GM21423 (cell line): ENCODE measurements around the gene PRKCSH.
"Not testable (repeated sequence)": the region's sequence is repeated elsewhere in the genome, so short reads cannot be mapped to it uniquely, and the experiment has no call there.

ENCODE experiments used
- ATAC-seq: cut with Tn5 transposase; IDR thresholded peaks from one replicate; pipeline ENCODE4 v1.9.1; 2021; ENCODE audit warnings: mild to moderate bottlenecking, moderate library complexity; ENCODE audit not compliant: unreplicated experiment

The PRKCSH gene

DNA sequence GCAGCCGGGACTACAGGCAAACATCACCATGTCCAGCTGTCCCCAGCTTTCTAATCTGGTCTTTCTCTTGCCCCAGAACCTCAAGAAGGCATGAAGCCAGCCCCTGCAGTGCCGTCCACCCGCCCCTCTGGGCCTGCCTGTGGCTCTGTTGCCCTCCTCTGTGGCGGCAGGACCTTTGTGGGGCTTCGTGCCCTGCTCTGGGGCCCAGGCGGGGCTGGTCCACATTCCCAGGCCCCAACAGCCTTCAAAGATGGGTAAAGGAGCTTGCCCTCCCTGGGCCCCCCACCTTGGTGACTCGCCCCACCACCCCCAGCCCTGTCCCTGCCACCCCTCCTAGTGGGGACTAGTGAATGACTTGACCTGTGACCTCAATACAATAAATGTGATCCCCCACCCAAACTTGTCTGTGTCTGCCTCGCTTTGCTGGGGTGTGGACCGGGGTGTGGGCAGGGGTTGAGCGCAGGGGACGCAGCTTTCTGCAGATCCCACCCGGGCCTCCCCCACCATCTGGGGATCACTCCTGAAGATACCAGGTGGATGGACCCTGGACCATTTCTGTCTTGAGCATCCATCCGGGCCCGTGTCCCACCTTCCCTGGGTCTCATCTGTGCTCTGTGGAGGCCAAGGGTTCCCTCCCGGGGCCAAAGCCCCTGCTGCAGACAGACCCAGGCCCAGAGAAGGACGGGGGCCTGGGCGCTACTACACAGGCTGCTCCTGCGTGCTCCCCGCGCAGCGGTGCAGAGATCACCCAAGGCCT is 15.3 kb downstream of the PRKCSH start:
- ATAC-seq = no peak

DNA sequence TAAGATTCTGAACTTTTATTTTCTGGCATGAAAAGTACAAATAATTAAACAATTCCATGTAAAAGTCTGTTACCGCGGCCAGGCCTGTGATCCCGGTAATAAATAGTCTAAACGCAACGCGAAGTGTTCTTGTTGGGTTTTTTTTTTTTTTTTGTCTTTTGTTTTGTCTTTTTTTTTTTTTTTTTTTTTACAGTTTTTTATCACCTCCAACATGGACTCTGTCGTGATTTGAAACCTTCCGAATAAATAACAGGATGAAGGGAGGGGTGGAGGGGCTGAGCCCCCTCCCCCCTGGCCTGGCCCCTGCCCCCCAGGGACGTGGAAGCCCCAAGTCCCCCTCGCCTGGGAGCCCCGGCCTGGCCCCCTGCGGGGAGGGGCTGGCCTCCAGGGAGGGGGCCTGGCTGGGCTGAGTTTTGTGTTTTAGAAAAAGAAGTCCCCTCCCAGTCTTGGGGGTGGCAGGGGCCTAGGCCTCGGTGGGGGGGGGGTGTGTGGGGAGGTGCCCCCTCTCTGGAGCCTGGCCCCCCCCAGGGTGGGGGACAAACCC is 16.0 kb downstream of the PRKCSH start:
- no peak for ATAC-seq

DNA sequence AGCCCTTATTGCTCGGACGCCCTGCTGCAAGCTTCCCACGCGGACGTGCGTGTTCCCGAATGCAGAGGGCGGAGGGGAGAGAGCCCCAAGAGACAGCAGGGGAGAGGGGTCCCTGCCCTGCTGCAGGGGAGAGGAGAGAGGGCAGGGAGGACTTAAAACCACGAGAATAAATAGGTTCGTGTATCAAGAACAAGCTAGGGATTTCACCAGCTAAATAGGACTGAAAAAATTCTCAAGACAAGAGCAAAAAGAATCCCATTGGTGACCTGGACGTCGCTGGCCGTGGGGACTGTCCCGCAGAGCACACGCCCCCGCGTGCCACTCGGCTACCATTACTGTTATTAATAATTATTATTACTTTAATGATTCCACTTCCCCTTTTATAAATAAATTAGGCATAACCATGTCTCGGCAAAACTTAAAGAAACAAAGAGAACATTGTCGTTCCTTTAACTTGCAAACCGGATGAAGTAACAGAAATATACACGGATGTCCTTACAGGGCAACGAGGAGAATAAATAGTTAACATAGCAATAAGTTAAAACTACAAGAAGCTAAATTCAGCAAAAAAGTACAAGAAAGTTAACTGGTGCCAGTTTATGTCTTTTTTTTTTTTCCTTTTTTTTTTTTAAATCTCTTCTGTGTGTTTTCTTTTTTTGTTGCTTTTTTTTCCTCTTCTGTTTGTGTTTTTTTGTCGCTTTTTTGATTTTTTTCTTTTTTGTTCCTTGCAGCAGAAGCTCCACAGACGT is 16.6 kb downstream of the PRKCSH start:
- no peak for ATAC-seq

DNA sequence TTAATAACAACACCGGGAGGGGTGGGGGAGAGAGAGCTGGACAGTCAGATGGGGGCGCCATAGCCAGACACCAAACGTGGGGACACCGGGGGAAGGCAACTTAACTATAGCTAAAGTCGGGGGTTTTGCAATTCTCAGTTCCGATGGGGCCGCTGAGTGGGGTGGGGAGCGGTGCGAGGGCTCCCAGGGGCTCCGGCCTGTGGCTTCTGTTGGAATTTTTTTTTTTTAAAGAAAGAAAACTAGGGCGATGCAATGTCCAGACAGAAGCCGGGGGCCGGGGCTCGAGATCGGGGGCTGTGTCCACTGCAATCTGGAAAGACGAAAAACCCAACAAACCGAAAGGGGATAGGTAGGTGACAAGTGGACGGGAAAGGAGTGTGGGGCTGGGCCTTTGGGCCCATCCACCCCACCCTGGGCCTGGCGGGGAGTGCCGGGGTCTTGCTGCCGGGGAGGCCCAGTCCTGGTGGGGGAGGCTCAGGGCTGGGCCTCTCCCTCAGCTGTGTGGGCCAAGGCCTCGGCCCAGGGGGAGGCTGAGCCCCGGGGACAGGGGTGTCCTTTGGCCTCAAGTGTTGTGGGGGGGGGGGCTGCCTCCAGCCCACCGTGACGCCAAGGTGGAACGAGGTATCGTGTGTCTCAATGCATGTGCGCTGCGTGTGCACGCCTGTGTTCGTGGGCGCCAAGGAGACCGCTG is 17.3 kb downstream of the PRKCSH start:
- no peak for ATAC-seq

DNA sequence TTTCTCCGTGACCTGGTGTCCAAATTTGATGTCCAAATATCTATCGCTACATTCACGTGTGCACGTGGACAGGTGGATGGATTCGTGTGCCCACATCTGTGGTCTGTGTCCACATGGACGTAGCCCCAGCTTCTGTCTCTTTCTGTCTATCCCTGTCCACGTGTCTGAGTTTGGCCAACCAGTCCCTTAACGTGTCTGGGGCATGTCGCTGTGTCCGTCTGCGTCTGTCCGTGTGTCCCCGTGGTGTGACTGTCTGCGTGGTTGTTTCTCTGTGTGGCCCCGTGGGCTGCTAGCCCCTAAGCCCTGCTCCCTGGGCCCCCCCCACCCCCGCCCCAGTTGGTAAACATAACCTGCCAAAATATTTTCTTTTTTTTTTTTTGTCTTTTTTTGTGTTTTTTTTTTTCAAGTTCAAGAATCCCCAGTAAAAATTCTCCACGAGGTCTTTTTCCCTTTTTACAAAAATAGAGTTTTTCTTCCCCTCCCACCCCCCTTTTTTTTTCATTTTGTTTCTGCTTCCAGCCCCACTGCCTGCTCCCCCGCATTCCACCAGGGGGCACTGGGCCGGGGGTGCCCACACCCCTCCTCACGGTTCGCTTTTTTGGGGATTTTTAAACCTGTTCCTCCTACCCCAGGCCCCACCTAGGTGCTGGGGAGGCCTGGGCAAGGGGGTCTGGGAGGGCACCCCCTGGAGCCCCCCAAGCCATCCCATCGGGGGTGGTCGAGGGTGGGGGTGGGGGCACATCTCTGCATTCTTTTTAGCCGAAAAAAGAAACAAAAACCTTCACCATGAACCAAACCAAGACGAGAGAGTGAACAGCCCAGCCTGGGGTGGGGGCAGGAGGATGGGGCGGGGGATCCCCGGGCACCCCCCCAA is 18.3 kb downstream of the PRKCSH start:
- ATAC-seq = no peak

DNA sequence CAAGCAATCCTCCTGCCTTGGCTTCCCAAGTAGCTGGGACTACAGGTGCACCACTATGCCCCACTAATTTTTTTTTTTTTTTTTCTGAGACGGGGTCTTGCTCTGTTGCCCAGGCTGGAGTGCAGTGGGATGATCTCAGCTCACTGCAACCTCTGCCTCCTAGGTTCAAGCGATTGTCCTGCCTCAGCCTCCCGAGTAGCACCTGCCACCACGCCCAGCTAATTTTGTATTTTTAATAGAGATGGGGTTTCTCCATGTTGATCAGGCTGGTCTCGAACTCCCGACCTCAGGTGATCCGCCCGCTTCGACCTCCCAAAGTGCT is 19.8 kb downstream of the PRKCSH start:
- ATAC-seq = not testable (repeated sequence)

DNA sequence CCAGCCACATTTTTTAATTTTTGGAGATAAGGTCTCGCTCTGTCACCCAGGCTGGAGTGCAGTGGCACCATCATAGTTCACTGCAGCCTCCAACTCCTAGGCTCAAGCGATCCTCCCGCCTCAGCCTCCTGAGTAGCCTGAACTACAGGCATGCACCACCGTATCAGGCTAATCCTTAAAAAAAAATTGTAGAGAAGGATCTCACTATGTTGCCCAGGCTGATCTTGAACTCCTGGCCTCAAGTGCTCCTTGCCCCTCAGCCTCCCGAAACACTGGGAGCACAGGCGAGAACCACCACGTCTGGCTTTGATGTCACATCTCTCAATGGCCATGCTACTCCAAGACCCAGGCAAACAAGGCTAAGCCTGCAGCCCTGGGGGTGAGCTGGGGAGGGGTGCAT is 21.2 kb downstream of the PRKCSH start:
- no peak for ATAC-seq

DNA sequence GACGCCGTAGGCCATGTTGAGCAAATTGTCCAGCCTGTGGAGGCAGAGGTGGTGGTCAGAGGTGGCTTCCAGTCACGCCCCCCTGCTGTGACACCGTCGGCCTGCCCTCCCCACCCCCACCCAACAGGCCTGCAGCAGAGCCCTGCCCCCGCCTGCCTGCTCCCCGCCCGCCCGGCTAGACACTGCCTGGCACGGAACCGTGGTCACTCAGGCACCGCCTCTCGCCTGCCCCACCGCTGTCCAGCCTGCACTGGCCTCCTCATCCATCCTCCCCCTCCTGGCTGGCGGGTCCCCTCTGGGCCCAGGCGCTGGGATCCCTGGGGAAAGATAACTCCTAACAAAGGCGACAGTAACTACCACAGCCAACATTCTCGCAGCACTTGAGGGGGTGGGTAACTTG is 21.7 kb downstream of the PRKCSH start:
- no peak for ATAC-seq

DNA sequence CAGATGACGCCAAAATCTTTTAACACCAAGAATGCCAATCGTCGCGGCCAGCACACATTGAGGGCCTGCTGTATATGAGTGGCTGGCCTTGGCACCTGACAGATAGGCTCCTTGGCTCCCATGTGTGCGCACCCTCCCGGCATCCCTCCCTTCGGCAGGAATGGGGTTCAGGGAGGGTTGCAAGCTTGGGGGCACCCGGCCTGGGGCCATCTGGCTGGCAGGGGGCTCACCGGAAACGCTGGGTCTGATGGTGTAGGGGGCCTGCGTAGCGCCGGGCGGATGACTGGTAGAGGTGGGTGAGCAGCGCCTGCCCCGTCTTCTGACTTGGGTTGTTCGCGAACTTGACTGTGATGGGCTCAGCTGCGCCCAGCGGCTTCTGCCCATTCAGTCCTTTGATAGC is 22.4 kb downstream of the PRKCSH start:
- ATAC-seq = no peak

DNA sequence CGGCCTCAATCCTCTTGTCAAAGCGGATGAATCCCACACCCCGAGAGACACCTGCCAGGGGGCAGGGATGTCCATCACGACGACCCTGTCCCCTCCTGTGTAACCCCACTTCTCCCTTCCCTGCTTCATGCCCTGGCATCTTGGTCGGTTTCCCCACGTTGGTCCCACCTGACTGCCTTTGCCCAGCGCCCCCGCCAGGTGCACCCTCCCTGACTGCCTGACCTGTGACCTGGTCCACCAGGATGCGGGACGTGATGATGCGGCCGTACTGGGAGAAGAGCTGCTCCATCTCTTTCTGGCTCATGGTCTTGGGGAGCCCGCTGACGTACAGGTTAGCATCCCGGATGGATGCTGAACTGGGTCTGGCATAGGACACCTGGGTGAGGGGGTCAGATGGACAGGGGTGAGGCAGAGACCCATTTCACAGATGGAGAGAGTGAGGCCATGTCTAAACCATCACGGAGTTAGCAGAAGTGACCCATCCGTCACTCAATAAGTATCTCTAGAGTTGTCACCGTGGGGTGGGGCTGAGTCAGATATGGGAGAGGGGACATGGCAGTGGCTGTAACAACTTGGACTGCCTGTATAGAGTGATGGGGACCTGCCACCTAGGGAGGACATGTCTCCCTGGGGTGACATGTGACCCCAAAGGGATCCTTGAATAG is 22.9 kb downstream of the PRKCSH start:
- no peak for ATAC-seq

DNA sequence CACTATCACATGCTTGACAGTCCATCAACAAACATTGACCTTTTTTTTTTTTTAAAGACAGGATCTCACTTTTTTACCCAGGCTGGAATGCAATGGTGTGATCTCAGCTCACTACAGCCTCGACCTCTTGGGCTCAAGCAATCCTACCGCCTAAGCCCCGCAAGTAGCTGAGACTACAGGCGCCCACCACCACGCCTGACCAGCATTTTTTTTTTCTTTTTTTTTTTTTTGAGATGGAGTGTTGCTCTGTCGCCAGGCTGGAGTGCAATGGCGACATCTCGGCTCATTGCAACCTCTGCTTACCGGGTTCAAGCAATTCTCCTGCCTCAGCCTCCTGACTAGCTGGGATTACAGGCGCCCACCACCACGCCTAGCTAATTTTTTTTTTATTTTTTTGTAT is 23.5 kb downstream of the PRKCSH start:
- not testable (repeated sequence) for ATAC-seq

DNA sequence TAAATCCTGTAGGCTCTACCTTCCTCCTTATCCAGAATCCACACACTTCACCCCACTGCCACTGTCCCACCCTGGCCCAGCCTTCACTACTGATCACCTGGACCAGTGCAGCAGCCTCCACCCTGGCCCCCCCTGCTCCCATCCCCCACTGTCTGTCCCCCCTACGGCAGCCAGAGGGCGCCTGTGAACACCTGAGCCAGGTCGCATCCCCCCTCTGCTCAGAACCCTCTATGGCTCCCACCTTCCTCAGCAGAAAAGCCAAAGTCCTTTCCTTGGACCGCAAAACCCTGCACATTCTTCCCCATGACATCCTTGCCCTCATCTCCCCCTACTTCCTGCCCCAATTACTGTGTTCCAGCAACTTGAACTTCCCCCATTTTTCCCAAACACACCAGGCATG is 24.8 kb downstream of the PRKCSH start:
- ATAC-seq = no peak

DNA sequence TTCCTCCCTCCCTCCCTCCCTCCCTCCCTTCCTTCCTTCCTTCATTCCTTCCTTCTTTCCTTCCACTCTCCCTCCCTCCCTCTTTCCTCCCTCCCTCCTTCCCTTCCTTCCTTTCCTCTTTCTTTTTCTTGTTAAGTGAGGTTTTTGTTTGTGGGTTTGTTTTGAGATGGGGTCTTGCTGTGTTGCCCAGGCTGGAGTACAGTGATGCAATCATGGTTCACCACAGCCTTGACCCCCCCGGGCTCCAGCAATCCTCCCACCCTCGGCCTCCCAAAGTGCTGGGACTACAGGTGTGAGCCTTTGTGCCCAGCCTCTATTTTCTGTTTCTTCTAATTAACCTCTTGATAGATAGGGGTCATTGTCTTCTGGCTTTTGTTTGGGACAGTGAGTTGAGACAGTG is 26.0 kb downstream of the PRKCSH start:
- no peak for ATAC-seq

DNA sequence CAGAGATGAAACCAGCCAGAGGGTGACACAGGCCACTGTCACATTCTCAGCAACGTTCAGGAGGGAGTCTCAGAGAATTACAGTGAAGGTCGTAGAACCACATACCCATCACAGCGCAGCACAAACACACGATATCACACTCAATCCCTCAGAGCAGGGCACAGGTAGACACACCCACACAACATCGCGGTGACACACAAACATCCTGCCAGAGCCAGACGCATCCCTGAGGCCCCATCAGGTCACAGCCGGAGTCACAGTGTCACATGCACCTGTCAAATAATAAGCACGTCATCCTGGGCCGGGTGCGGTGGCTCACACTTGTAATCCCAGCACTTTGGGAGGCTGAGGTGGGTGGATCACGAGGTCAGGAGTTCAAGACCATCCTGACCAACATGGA is 28.0 kb downstream of the PRKCSH start:
- ATAC-seq = no peak

DNA sequence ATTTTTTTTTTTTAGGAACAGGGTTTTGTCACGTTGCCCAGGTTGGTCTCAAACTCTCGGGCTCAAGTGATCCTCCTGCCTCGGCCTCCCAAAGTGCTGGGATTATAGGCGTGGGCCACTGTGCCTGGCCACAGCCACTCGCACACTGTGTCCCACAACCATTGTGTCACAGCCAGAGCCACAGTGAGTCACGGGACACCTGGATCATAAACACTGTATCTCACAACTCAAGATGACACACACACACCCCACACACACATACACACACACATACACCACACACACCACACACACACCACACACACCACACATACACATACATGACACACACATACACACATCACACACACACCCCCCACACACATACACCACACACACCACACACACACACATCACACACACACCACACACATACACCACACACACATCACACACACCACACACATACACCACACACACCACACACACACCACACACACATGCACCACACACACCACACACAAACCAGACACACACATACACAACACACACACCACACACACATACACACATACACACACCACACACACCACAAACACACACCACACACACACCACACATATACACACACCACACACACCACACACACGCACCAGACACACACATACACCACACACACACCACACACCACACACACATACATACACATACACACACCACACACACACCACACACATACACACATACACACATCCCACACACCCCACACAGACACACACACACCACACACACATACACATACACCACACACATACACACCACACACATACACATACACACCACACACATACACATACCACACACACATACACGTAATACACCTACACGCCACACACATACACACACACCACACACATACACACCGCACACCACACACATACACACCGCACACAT is 29.2 kb downstream of the PRKCSH start:
- no peak for ATAC-seq

DNA sequence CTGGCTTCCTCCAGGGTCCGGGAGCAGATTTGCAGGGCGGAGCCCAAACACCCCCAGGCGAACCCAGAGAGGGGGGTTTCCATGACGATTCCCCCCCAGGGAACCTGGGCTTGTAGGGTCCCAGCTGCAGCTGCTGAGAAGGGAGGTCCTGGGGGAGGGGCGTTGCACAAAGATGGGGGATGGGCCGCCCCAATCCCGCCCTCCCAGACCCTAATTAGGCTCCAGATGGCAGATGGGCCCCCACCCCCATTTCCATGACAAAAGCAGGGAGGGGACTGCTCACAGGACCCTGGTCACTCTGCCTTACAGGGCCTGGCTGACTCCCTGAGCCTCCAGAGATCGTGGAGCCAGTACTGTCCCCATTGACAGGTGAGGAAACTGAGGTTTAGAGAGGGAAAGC is 30.2 kb downstream of the PRKCSH start:
- ATAC-seq = no peak

DNA sequence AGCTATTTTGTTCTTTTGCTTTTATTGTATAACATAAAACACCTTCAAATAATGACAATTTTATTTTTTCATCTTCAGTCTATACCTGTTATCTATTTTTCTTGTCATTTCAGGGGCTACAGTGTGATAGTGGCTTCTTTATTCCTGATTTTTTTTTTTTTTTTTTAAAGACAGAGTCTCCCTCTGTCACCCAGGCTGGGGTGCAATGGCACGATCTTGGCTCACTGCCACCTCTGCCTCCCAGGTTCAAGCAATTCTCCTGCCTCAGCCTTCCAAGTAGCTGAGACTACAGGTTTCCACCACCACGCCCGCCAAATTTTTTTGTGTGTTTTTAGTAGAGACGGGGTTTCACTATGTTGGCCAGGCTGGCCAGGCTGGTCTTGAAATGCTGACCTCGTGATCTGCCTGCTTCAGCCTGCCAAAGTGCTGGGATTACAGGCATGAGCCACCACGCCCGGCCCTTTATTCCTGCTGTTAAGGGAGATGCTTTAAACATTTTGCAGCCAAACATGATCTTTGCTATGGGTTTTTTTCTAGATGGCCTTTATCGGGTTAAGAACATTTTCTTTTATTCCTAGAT is 32.9 kb downstream of the PRKCSH start:
- not testable (repeated sequence) for ATAC-seq

DNA sequence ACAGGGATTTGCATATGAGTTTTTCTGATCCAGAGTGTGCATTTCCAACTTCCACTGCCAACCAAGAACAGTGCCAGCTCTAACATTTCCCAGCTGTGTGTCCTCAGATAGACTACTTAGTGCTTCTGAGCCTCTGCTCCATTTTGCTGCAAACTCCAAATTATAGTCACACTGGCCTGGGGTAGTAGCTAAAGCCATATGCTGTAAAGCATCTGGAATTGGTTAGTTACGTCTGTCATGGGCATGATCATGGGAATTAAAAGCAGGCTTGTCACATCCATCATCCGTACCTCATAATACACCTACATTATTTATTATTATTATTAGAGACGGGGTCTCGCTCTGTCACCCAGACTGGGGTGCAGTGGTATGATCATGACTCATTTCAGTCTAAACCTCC is 38.3 kb downstream of the PRKCSH start:
- ATAC-seq = no peak

DNA sequence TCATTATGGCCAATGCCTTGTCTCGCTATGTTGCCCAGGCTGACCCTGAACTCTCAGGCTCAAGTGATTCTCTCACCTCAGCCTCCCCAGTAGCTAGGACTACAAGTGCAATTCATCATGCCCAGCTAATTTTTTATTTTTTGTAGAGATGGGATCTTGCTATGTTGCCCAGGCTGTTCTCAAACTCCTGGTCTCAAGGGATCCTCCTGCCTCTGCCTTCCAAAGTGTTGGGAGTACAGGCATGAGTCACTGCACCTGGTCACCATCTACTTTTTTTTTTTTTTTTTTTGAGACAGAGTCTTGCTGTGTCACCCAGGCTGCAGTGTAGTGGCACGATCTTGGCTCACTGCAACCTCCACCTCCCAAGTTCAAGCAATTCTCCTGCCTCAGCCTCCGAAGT is 39.9 kb downstream of the PRKCSH start:
- ATAC-seq = not testable (repeated sequence)
